ENCODE measurements around the gene ZYG11B.

GRCh38 chr1:52692697-52693096 lies 33.6 kb upstream of the ZYG11B start:
- TF ChIP-seq CTCF (IDR thresholded peaks at IDR 0.05; ENCODE audit: low read length) (no peak), EZH2 (optimal IDR thresholded peaks at IDR 0.05; ENCODE audit: low read depth, low read length) (no peak), EZH2phosphoT487 (IDR thresholded peaks at IDR 0.05; ENCODE audit: low read length) (no peak)
